ENCODE data around the gene CANT1. TPM values are rescaled to one million over a fixed set of nuclear protein-coding genes. Genes with fewer than 3 reads are reported as not detected.

The CANT1 gene
- total RNA-seq, 1 donor from 2014 or later, result 72.1 TPM

- Histone ChIP-seq H2AFZ (ENCODE audit: low read depth, low read length) (no peak overlapping the region), H3K9me3 (ENCODE audit: insufficient read depth, low read depth, low read length) (no peaks in the 10 kb centered on the region), H3K27me3 (ENCODE audit: insufficient read depth, low read length) (peaks cover 2% of the 10 kb centered on the region), H3K4me3 (ENCODE audit: insufficient read depth, low read depth, low read length) (no peak overlapping the region), H3K9ac (ENCODE audit: low read length) (no peak overlapping the region), H4K20me1 (ENCODE audit: insufficient read depth, low read length) (peaks cover 8% of the 10 kb centered on the region), H3K4me1 (ENCODE audit: insufficient read depth, low read length) (peaks cover 6% of the 10 kb centered on the region), H3K36me3 (ENCODE audit: insufficient read depth, low read length) (no peaks in the 10 kb centered on the region), H3K79me2 (ENCODE audit: insufficient read depth, low read length) (no peaks in the 10 kb centered on the region), H3K27ac (ENCODE audit: low read depth, low read length) (no peak overlapping the region), H3K4me2 (ENCODE audit: low read length) (no peak overlapping the region)
- no peak overlapping the region for H3K4me3 Mint-ChIP-seq (ENCODE audit: unreplicated experiment)
- FAIRE-seq (no peak), DNase-seq (ENCODE audit: low read depth) (no peak)
- no peak overlapping the region for H3K27ac Mint-ChIP-seq (ENCODE audit: unreplicated experiment)
- H3K4me1 Mint-ChIP-seq (ENCODE audit: low read depth, unreplicated experiment), result no peaks in the 10 kb centered on the region
- TF ChIP-seq EZH2 (IDR thresholded peaks at IDR 0.05; ENCODE audit: insufficient read depth, low read length) (no peak), CTCF (IDR thresholded peaks at IDR 0.05; ENCODE audit: insufficient read depth, low read depth, low read length) (no peak)
- H3K27me3 Mint-ChIP-seq (ENCODE audit: low read depth, unreplicated experiment), result peaks cover 41% of the 10 kb centered on the region
- H3K9me3 Mint-ChIP-seq (ENCODE audit: unreplicated experiment), result no peaks in the 10 kb centered on the region
- no peaks in the 10 kb centered on the region for H3K36me3 Mint-ChIP-seq (ENCODE audit: low read depth, unreplicated experiment)
These were observed 34.4 kb upstream of the CANT1 start for GRCh38 chr17:79043931-79044320.

- no peaks in the 10 kb centered on the region for H3K36me3 ChIP-seq (ENCODE audit: insufficient read depth, low read length)
- H3K4me3 ChIP-seq (ENCODE audit: insufficient read depth, low read depth, low read length), result no peak overlapping the region
- DNase-seq (ENCODE audit: low read depth) (no peak), FAIRE-seq (no peak)
- H3K4me2 ChIP-seq (ENCODE audit: low read length), result no peak overlapping the region
- H3K79me2 ChIP-seq (ENCODE audit: insufficient read depth, low read length), result no peaks in the 10 kb centered on the region
- H4K20me1 ChIP-seq (ENCODE audit: insufficient read depth, low read length), result peaks cover 8% of the 10 kb centered on the region
- TF ChIP-seq CTCF (IDR thresholded peaks at IDR 0.05; ENCODE audit: insufficient read depth, low read depth, low read length) (no peak), EZH2 (IDR thresholded peaks at IDR 0.05; ENCODE audit: insufficient read depth, low read length) (no peak)
- Mint-ChIP-seq H3K27me3 (ENCODE audit: low read depth, unreplicated experiment) (peaks cover 41% of the 10 kb centered on the region), H3K4me1 (ENCODE audit: low read depth, unreplicated experiment) (no peaks in the 10 kb centered on the region), H3K9me3 (ENCODE audit: unreplicated experiment) (peaks cover under 1% of the 10 kb centered on the region), H3K4me3 (ENCODE audit: unreplicated experiment) (no peak overlapping the region), H3K27ac (ENCODE audit: unreplicated experiment) (no peak overlapping the region), H3K36me3 (ENCODE audit: low read depth, unreplicated experiment) (no peaks in the 10 kb centered on the region)
- H3K27me3 ChIP-seq (ENCODE audit: insufficient read depth, low read length), result peaks cover 2% of the 10 kb centered on the region
- H3K27ac ChIP-seq (ENCODE audit: low read depth, low read length), result no peak overlapping the region
- no peak overlapping the region for H3K9ac ChIP-seq (ENCODE audit: low read length)
- no peak overlapping the region for H2AFZ ChIP-seq (ENCODE audit: low read depth, low read length)
- H3K4me1 ChIP-seq (ENCODE audit: insufficient read depth, low read length), result peaks cover 8% of the 10 kb centered on the region
- H3K9me3 ChIP-seq (ENCODE audit: insufficient read depth, low read depth, low read length), result no peaks in the 10 kb centered on the region
These were observed 33.8 kb upstream of the CANT1 start for GRCh38 chr17:79043191-79043930.

All from astrocyte (in vitro differentiated cells and primary cell).